Lower lobe of right lung (tissue), 2 donors: ENCODE measurements around the gene TAOK3. TPM values are rescaled to one million over a fixed set of nuclear protein-coding genes. Genes with fewer than 3 reads are reported as not detected.
A peak's percentile ranks its signal among the peaks of the same experiment; 100 is the strongest.

Source experiments
- ATAC-seq, 2 donors: fragments of 200-7000 bp; cut with Tn5 transposase; one replicate each; pipeline ENCODE4 v1.9.1; 2020 to 2022; ENCODE audit warnings: mild to moderate bottlenecking in 2 of 2, moderate library complexity in 2 of 2
- DNase-seq: peaks from one replicate; pipeline ENCODE4 v3.0.0-alpha.2; 2020
- H3K27ac ChIP-seq: fragments of 200-600 bp; one replicate; pipeline ENCODE4 v1.8.0; 2022
- H3K27me3 ChIP-seq: fragments of 200-600 bp; one replicate; pipeline ENCODE4 v1.8.0; 2022; ENCODE audit warnings: low read depth
- H3K36me3 ChIP-seq: fragments of 200-600 bp; one replicate; pipeline ENCODE4 v1.8.0; 2022; ENCODE audit warnings: mild to moderate bottlenecking
- H3K4me1 ChIP-seq: fragments of 200-600 bp; one replicate; pipeline ENCODE4 v1.8.0; 2022
- H3K4me3 ChIP-seq: fragments of 200-600 bp; one replicate; pipeline ENCODE4 v1.8.0; 2022; ENCODE audit warnings: mild to moderate bottlenecking
- H3K9me3 ChIP-seq: fragments of 200-600 bp; one replicate; pipeline ENCODE4 v1.8.0; 2022
- intact Hi-C: fragments of 100-400 bp; cut with DNase I; formaldehyde crosslinking; loops from one replicate; pipeline ENCODE4 v1.11.0; 2022
- total RNA-seq: library from RNA; stranded (reverse); fragmentation: NEBNext Ultra II Directional; extraction: Animal tissue kit (Norgen Biotek cat#: 25700); gene quantifications from one replicate; pipeline ENCODE4 v1.2.1, GENCODE V29; 2021
- TF ChIP-seq, protein P1 (sequence below): fragments of 200-600 bp; IDR thresholded peaks from one replicate; pipeline ENCODE4 v1.8.0; 2022; ENCODE audit warnings: antibody characterized with exemption, mild to moderate bottlenecking
- donor health status: DM: no; HTN: yes; CAD: no; lungs with severe emphysema.

Gene TAOK3
- total RNA-seq, 1 donor from 2014 or later: 68.8 TPM

DNA sequence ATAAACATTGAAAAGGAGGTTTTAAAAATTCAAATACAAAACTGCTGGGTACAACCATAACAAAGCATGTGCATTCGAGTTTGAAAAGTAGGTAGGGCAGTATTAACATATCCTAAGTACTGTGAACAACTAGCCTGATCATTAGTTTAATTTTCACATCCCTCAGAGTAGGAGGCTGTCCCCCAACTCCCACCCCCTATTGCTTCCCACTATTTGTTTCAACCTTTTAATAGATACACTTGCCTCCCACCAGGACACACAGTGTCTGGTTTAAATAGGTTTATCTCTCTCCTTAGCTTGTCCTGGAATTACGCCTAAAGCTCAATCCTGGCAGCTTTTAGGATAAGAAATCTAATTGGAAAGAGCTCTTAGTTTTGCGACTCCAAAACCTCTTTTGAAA is 2.1 kb downstream of the TAOK3 start:
- no peaks in the 10 kb centered on the region for H3K36me3 ChIP-seq
- DNase-seq (no peak), ATAC-seq (no peak)
- intact Hi-C loops: loop anchor here (10.0 kb wide), 1 partner anchor 186 kb away; no protein-coding TSS in a partner anchor
- H3K27ac ChIP-seq: peak overlapping the region; percentile 87
- TF ChIP-seq, protein P1, sequence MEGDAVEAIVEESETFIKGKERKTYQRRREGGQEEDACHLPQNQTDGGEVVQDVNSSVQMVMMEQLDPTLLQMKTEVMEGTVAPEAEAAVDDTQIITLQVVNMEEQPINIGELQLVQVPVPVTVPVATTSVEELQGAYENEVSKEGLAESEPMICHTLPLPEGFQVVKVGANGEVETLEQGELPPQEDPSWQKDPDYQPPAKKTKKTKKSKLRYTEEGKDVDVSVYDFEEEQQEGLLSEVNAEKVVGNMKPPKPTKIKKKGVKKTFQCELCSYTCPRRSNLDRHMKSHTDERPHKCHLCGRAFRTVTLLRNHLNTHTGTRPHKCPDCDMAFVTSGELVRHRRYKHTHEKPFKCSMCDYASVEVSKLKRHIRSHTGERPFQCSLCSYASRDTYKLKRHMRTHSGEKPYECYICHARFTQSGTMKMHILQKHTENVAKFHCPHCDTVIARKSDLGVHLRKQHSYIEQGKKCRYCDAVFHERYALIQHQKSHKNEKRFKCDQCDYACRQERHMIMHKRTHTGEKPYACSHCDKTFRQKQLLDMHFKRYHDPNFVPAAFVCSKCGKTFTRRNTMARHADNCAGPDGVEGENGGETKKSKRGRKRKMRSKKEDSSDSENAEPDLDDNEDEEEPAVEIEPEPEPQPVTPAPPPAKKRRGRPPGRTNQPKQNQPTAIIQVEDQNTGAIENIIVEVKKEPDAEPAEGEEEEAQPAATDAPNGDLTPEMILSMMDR: no peak
- H3K27me3 ChIP-seq: no peaks in the 10 kb centered on the region
- H3K4me3 ChIP-seq: peak overlapping the region; percentile 96
- H3K9me3 ChIP-seq: no peaks in the 10 kb centered on the region
- H3K4me1 ChIP-seq: peaks cover 31% of the 10 kb centered on the region

DNA sequence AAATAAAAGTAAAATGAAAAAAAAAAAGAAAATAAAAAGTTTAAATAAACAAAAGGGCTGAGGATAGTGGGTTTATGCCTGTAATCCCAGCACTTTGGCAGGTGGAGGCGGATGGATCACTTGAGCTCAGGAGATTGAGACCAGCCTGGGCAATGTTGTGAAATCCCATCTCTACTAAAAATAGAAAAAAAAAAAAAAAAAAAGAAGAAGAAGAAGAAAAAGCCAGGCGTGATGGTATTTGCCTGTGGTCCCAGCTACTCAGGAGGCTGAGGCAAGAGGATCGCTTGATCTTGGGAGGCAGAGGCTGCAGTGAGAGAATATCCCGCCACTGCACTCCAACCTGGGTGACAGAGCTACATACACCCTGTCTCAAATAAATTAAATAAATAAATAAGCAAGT is 3.9 kb downstream of the TAOK3 start:
- H3K27me3 ChIP-seq: no peaks in the 10 kb centered on the region
- intact Hi-C loops: no loop called here
- no peaks in the 10 kb centered on the region for H3K36me3 ChIP-seq
- H3K9me3 ChIP-seq: no peaks in the 10 kb centered on the region
- H3K4me1 ChIP-seq: peaks cover 20% of the 10 kb centered on the region
- DNase-seq (no peak), ATAC-seq (no peak)
- no peak overlapping the region for H3K27ac ChIP-seq
- no peak overlapping the region for H3K4me3 ChIP-seq
- TF ChIP-seq, protein P1: no peak

DNA sequence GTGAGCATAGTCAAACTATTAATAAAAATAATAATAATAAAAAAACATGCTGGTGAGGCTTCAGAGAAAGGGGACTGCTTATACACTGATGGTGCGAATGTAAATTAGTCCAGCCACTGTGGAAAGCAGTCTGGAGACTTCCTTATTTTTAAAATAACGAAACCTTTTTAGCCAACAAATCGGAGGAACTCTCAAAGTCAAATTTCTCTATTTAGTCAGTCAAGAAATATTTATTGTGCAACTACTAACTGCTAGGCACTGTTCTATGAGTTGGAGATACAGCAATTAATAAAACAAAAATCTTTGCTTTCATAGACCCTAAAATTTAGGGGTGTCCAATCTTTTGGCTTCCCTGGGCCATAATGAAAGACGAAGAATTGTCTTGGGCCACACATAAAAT is 10.8 kb downstream of the TAOK3 start:
- Histone ChIP-seq H3K4me3 (no peak overlapping the region), H3K4me1 (peaks cover 46% of the 10 kb centered on the region), H3K27ac (no peak overlapping the region), H3K9me3 (no peaks in the 10 kb centered on the region), H3K27me3 (no peaks in the 10 kb centered on the region), H3K36me3 (no peaks in the 10 kb centered on the region)
- ATAC-seq (no peak), DNase-seq (no peak)
- intact Hi-C loops: no loop called here
- TF ChIP-seq, protein P1: no peak

DNA sequence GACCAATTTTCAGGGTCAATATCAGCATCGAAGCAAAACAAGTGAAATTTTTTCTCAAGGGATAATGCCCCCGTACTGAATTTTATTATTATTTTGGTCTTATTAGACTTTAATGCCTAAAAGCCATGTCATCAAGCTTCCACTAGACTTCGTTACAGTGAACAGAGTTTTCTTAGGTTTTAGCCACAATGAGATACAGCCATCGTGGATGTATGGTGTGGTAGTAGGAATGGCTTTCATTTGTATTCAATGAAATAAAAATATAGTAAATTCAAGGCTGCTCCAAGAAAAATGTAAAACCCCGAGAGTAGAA is 11.7 kb downstream of the TAOK3 start:
- H3K4me3 ChIP-seq: no peak overlapping the region
- TF ChIP-seq, protein P1: no peak
- H3K27me3 ChIP-seq: no peaks in the 10 kb centered on the region
- no peaks in the 10 kb centered on the region for H3K36me3 ChIP-seq
- DNase-seq (no peak), ATAC-seq (no peak)
- H3K9me3 ChIP-seq: no peaks in the 10 kb centered on the region
- peaks cover 54% of the 10 kb centered on the region for H3K4me1 ChIP-seq
- intact Hi-C loops: no loop called here
- H3K27ac ChIP-seq: no peak overlapping the region

DNA sequence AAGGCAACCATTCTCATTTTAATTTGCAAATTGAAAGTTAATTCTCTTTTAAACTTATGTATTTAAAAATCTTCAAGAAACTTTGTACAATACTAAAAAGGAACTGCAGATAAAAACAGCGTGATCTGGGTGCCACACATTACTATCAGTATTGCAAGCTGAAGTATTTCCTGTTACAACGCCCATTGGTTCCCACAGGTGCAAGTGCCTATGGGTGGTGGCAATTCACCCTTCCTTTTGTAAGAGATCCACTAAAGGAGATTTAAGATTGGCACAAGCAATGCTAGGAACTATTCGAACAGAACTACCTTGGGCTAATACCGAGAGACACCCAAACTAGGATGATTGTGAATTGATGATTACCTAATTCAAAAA is 13.2 kb downstream of the TAOK3 start:
- Histone ChIP-seq H3K9me3 (no peaks in the 10 kb centered on the region), H3K4me3 (peak overlapping the region; percentile 42), H3K27ac (peak overlapping the region; percentile 66), H3K4me1 (peaks cover 61% of the 10 kb centered on the region), H3K36me3 (no peaks in the 10 kb centered on the region), H3K27me3 (no peaks in the 10 kb centered on the region)
- no peak for DNase-seq
- peak; percentile 55 to 65 for ATAC-seq
- intact Hi-C loops: no loop called here
- TF ChIP-seq, protein P1: no peak
